H1 (cell line): ENCODE results near the gene MRFAP1L1. TPM values are rescaled to one million over a fixed set of nuclear protein-coding genes. Genes with fewer than 3 reads are reported as not detected.

Source experiments
- BCL11A ChIP-seq, 2 experiments: IDR thresholded peaks; one replicate each; pipeline ENCODE4 v1.6.1; 2011; ENCODE audit warnings: low read depth in 2 of 2, low read length in 2 of 2, mild to moderate bottlenecking in 2 of 2
- CHD1 ChIP-seq: IDR thresholded peaks from 2 replicates; pipeline ENCODE4 v1.6.1; 2012; ENCODE audit warnings: low read depth, low read length, improper control_type of control experiment
- GABPA ChIP-seq: IDR thresholded peaks from 2 replicates; pipeline ENCODE4 v1.6.1; 2011; ENCODE audit warnings: mild to moderate bottlenecking, low read length, moderate library complexity, borderline replicate concordance; ENCODE audit not compliant: insufficient read depth
- PHF8 ChIP-seq: fragments of 200-600 bp; sonication (generic); conservative IDR thresholded peaks from 2 replicates; pipeline ENCODE4 v1.7.1; 2012; ENCODE audit warnings: low read depth, mild to moderate bottlenecking, inconsistent platforms, low read length, moderate library complexity
- polyA plus RNA-seq, 7 experiments: library from polyadenylated mRNA; depleted of rRNA in 3 of 7; stranded (reverse) in 5 of 7; unstranded in 2 of 7; fragments of >200 nt in 5 of 7; fragments of 200-250 nt in 2 of 7; gene quantifications; 1 replicate in 5 of 7; 2 replicates in 1 of 7; 4 replicates in 1 of 7; pipeline versions ENCODE4 v1.2.1 to v1.2.3, GENCODE V29; 2011 to 2013; ENCODE audit warnings: missing spikeins in 2 of 7, mixed read lengths in 2 of 7
- total RNA-seq: library from RNA; stranded (reverse); fragmentation: NEBNext Ultra II Directional; extraction: Animal tissue kit (Norgen Biotek cat#: 25700); gene quantifications from 2 replicates; pipeline ENCODE4 v1.2.1, GENCODE V29; 2021

Gene MRFAP1L1
- total and polyA plus RNA-seq, 2 of the 8 experiments (the other 6 are each of a cell fraction or from before 2014, with no cell fraction given) = 26.8 to 54.3 TPM

DNA sequence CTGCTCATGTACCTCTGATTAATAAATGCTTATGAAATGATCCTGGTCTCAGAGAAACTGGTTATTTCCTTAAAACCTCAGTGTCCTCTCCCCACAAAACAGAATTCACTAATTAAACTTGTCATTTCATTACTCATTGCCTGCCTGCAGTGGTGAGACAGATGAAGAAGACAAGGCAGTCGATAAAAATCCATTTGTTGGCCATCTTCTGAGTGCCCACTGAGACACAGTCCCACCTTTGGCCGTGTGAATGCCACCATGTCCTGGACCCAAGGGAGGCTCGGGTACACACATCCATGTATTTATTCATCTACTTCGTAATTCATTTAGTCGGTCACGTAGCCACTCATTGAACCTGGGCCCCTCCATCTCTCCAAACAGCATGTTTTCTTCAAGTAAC, 12.5 kb downstream of the MRFAP1L1 start (continued):
- TF ChIP-seq CHD1 (no peak), BCL11A (IDR thresholded peaks at IDR 0.05; ENCODE audit: low read depth in 2 of 2, low read length in 2 of 2) (no peak), PHF8 (no peak), GABPA (no peak)
